Nephron (organoid): ENCODE data around the gene SNUPN.
A peak's percentile ranks its signal among the peaks of the same experiment; 100 is the strongest.
"Not testable (repeated sequence)": the region's sequence is repeated elsewhere in the genome, so short reads cannot be mapped to it uniquely, and the experiment has no call there.

Experiments used
- H3K27ac Mint-ChIP-seq, 3 experiments: 2 replicates each; pipeline ENCODE4 v1.8.0; 2020; ENCODE audit warnings: mixed read lengths in 3 of 3, mild to moderate bottlenecking in 2 of 3, moderate library complexity in 1 of 3
- H3K27me3 Mint-ChIP-seq: 2 replicates; pipeline ENCODE4 v1.8.0; 2021; ENCODE audit warnings: low read depth, mild to moderate bottlenecking, moderate library complexity, mixed read lengths
- H3K36me3 Mint-ChIP-seq: 2 replicates; pipeline ENCODE4 v1.8.0; 2020; ENCODE audit warnings: low read depth, mixed read lengths
- H3K4me1 Mint-ChIP-seq: 2 replicates; pipeline ENCODE4 v1.8.0; 2020; ENCODE audit warnings: mixed read lengths
- H3K4me3 Mint-ChIP-seq, 3 experiments: 2 replicates each; pipeline ENCODE4 v1.8.0; 2020; ENCODE audit warnings: mild to moderate bottlenecking in 3 of 3, mixed read lengths in 3 of 3, moderate library complexity in 2 of 3
- H3K9me3 Mint-ChIP-seq: 2 replicates; pipeline ENCODE4 v1.8.0; 2020; ENCODE audit warnings: mixed read lengths
- TF ChIP-seq, protein P1 (sequence below), 3 experiments: fragments of 200-600 bp; sonication (generic); IDR thresholded peaks; one replicate each; pipeline ENCODE4 v1.5.0; 2021; ENCODE audit warnings: antibody characterized with exemption in 3 of 3; ENCODE audit not compliant: unreplicated experiment in 3 of 3

Gene SNUPN

DNA sequence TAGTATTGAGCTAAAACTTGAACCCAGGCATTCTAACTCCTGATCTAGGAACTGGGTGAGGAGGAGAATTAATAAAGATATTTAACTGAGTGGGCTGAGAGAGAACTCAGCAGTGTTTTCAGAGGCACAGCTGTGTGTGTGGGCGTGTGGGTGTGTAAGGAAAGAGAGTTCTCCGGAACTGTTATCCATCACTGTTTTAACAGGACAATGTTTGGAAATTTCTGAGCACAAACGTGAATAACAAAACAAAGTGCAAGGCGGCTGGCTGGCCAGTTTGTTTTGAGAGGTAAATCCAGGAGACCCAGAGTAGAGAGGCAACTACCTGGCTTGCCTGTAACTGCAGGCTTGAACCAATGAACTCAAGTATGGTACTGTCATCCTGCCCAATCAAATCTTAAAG, 41.4 kb downstream of the SNUPN start:
- Mint-ChIP-seq H3K27ac (peak overlapping the region; percentile 63 to 76 (median 74)), H3K9me3 (no peaks in the 10 kb centered on the region), H3K36me3 (peaks cover 13% of the 10 kb centered on the region), H3K4me1 (peaks cover 8% of the 10 kb centered on the region), H3K4me3 (peak overlapping the region in 1 of 3 experiments; percentile 43), H3K27me3 (no peaks in the 10 kb centered on the region)
- TF ChIP-seq, protein P1, sequence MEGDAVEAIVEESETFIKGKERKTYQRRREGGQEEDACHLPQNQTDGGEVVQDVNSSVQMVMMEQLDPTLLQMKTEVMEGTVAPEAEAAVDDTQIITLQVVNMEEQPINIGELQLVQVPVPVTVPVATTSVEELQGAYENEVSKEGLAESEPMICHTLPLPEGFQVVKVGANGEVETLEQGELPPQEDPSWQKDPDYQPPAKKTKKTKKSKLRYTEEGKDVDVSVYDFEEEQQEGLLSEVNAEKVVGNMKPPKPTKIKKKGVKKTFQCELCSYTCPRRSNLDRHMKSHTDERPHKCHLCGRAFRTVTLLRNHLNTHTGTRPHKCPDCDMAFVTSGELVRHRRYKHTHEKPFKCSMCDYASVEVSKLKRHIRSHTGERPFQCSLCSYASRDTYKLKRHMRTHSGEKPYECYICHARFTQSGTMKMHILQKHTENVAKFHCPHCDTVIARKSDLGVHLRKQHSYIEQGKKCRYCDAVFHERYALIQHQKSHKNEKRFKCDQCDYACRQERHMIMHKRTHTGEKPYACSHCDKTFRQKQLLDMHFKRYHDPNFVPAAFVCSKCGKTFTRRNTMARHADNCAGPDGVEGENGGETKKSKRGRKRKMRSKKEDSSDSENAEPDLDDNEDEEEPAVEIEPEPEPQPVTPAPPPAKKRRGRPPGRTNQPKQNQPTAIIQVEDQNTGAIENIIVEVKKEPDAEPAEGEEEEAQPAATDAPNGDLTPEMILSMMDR (IDR thresholded peaks at IDR 0.05; ENCODE audit: unreplicated experiment in 3 of 3): no peak

GRCh38 chr15:75583701-75584100, 41.8 kb downstream of the SNUPN start:
- H3K9me3 Mint-ChIP-seq: no peaks in the 10 kb centered on the region
- H3K36me3 Mint-ChIP-seq: peaks cover 11% of the 10 kb centered on the region
- peak overlapping the region in 2 of 3 experiments; percentile 21 to 43 for H3K4me3 Mint-ChIP-seq
- H3K4me1 Mint-ChIP-seq: peaks cover 8% of the 10 kb centered on the region
- H3K27ac Mint-ChIP-seq: peak overlapping the region; percentile 63 to 76 (median 74)
- TF ChIP-seq, protein P1 (IDR thresholded peaks at IDR 0.05; ENCODE audit: unreplicated experiment in 3 of 3): no peak
- H3K27me3 Mint-ChIP-seq: no peaks in the 10 kb centered on the region

- not testable (repeated sequence) for H3K27me3 Mint-ChIP-seq, H3K4me1 Mint-ChIP-seq, H3K9me3 Mint-ChIP-seq, H3K27ac Mint-ChIP-seq, H3K4me3 Mint-ChIP-seq
- H3K36me3 Mint-ChIP-seq: peaks cover 11% of the 10 kb centered on the region
Observed at GRCh38 chr15:75582943-75583342, 42.6 kb downstream of the SNUPN start.

DNA sequence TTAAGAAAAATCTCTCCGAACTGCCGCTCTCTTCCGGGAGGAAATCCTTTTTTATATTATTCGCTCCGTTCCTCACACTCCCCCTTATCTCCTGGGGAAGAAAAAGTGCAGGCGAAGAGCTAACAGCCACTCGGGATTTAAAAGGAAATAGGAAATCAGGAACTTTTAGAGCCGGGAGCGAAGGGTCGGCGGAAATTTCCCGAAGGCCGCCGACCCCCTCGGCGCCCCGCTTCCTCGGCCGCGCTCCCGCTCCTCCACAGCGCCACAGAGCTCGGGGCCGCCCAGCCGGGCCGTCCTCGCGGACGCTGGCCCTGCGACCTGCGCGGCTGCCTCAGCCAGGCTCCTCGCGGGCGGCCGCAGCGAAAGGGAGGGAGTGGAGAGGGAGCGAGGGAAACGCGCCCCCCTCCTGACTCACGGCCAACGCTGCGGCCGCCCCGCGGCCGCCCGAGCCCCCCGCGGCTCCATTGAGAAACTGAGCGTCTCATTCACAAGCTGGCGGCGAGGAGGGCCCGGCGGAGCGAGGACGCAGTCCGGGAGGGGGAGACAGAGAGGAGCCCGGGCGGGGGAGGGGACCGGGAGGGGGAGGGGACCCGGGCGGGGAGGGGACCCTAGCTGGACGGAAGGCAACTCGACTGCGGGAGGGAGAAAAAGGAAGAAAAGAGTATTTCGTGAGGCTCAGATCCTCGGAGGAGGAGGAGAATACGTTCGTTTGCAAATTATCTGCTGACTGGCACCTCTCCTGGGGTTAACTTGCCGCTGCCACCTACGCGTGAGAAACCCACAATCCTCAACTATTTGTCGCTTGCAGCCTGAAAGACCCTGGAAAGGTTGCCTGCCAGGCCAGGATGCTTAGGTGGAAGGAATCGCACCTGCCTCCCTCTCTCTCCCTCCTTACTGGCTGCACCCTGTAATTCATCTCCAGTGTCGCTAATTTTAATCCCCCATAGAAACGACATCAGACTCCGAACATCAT, 46.3 kb downstream of the SNUPN start, which contains the start of gene PTPN9:
TSS of gene PTPN9 (minus strand) at position 368 of the 973 bp plus-strand sequence. CDS start 539 bp downstream, outside the sequence.
- H3K9me3 Mint-ChIP-seq: no peaks in the 10 kb centered on the region
- H3K36me3 Mint-ChIP-seq: peaks cover 6% of the 10 kb centered on the region
- H3K4me3 Mint-ChIP-seq: peak within 1 kb of the TSS; percentile 93 to 97 (median 96)
- H3K4me1 Mint-ChIP-seq: peaks cover 14% of the 10 kb centered on the region
- TF ChIP-seq, protein P1 (IDR thresholded peaks at IDR 0.05; ENCODE audit: unreplicated experiment in 3 of 3): peak; percentile 32 to 59 (median 36)
- no peaks in the 10 kb centered on the region for H3K27me3 Mint-ChIP-seq
- peak within 1 kb of the TSS; percentile 85 to 97 (median 94) for H3K27ac Mint-ChIP-seq

GRCh38 chr15:75578173-75578947, 47.2 kb downstream of the SNUPN start:
- peaks cover 8% of the 10 kb centered on the region for H3K36me3 Mint-ChIP-seq
- TF ChIP-seq, protein P1 (IDR thresholded peaks at IDR 0.05; ENCODE audit: unreplicated experiment in 3 of 3): no peak
- H3K4me1 Mint-ChIP-seq: peaks cover 11% of the 10 kb centered on the region
- no peaks in the 10 kb centered on the region for H3K9me3 Mint-ChIP-seq
- peak overlapping the region; percentile 85 to 97 (median 94) for H3K27ac Mint-ChIP-seq
- no peaks in the 10 kb centered on the region for H3K27me3 Mint-ChIP-seq
- peak overlapping the region; percentile 93 to 97 (median 96) for H3K4me3 Mint-ChIP-seq
